ENCODE measurements around the gene TMEM178B. TPM values are rescaled to one million over a fixed set of nuclear protein-coding genes. Genes with fewer than 3 reads are reported as not detected.
A peak's percentile ranks its signal among the peaks of the same experiment; 100 is the strongest.
"Not testable (repeated sequence)": the region's sequence is repeated elsewhere in the genome, so short reads cannot be mapped to it uniquely, and the experiment has no call there.

TMEM178B gene
- 4.1 and 4.3 TPM in 2 replicates for total RNA-seq (2014; rRNA removed; shearing (Covaris generic))

GRCh38 chr7:141073641-141074161, at the start of gene TMEM178B:
Gene TMEM178B (plus strand): TSS chr7:141074064.
- DNase-seq (ENCODE audit: low read depth) = no peak

- no peak for DNase-seq (ENCODE audit: low read depth)
These were observed 49.2 kb upstream of the TMEM178B start for GRCh38 chr7:141024668-141025067.

- peak; percentile 9 for DNase-seq (ENCODE audit: low read depth)
These were observed 46.8 kb upstream of the TMEM178B start for GRCh38 chr7:141027043-141027442.

DNA sequence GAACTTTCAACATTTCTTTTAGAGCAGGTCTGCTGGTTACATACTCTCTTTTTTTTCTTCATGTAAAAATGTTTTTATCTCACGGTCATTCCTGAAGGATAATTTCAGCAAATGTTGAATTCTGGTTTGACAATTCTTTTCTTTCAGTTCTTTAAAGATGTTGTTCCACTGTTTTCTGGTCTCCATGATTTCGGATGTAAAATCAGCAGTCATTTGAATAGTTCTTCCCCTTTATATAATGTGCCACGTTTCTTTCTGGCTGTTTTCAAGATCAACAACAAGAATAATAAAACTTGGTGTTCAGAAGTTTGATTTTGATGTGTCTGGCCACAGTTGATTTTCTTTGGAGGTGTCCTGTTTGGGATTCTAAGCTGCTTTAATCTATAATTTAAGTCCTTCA, 45.1 kb upstream of the TMEM178B start:
- DNase-seq (ENCODE audit: low read depth) = no peak

GRCh38 chr7:141032539-141033323, 41.1 kb upstream of the TMEM178B start:
- not testable (repeated sequence) for DNase-seq (ENCODE audit: low read depth)

- DNase-seq (ENCODE audit: low read depth) = not testable (repeated sequence)
These were observed 35.8 kb upstream of the TMEM178B start for GRCh38 chr7:141038100-141038499.

GRCh38 chr7:141039376-141039775, 34.5 kb upstream of the TMEM178B start:
- peak; percentile 53 for DNase-seq (ENCODE audit: low read depth)

GRCh38 chr7:141042222-141043193, 31.4 kb upstream of the TMEM178B start:
- no peak for DNase-seq (ENCODE audit: low read depth)

- DNase-seq (ENCODE audit: low read depth) = no peak
These were observed 30.2 kb upstream of the TMEM178B start for GRCh38 chr7:141043616-141044015.

DNA sequence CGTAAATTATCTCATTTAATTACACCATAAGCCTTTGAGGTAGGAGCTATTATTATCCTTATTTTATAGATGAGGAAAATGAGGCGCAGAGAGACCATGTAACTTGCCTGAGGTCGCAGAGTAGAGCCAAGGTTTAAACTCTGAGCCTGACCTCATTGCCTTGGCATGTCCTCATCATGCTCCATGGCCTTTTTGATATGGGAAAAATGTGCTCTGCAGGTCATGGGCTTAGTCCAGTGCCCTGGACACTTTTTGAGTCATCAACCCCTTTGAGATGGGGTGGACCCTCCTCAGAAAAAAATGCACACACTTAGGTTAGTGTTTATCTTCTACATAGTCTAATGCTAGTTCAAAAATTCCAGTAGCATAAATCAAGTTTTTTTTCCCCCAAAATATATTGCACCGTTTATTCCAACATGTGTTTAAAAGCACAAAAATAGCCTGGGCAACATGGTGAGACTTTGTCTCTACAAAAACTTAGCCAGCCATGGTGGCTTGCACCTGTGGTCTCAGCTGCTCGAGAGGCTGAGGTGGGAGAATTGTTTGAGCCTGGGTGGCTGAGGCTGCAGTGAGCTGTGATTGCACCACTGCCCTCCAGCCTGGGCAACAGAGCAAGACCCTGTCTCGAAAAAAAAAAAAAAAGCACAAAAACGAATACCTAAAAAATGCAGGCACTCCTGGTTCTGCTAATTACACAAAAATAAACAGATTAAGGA, 28.6 kb upstream of the TMEM178B start:
- peak; percentile 83 for DNase-seq (ENCODE audit: low read depth)

DNA sequence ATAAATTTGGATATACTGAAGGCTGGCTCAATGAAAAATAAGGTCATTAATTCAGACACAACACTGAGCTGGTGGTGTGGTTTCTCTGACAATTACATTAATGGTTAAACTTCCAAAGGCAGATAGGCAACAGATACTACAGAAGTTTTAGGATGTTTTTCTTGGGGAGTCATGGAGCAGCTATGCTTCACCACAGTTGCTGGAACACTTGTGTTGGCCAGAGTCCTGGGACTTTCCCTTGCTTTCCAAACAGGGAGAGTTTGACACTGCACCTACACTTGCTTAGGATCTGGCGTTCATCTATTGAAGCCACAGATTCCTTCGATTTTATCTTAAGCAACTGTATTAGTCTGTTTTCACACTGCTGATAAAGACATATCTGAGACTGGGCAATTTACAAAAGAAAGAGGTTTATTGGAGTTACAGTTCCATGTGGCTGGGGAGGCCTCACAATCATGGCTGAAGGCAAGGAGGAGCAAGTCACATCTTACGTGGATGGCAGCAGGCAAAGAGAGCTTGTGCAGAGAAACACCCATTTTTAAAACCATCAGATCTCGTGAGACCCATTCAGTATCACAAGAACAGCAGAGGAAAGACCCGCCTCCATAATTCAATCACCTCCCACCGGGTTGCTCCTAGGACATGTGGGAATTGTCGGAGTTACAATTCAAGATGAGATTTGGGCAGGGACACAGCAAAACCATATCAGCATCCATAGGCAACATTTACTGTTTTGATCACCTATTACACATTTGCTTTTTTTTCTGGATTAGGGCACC, 27.8 kb upstream of the TMEM178B start:
- DNase-seq (ENCODE audit: low read depth) = peak; percentile 87

DNA sequence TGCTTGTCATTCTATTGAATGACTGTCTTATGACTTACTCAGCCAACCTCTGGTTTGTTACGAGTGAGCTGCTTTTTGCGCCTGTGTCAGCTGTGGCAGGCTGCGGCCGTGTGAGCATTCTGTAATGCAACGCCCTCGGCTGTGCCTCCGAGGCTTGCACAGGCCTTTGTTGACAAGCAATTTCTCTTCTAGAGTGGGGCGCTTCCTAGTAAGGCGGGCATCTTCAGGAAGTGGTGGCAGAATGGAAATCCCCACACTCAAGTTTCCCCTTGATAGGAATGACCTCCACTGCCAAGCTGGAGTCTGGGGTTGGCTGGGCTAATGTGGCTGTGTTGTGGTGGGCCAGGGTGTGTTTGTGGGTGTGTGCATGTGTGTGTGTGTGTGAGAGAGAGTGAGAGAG, 20.2 kb upstream of the TMEM178B start:
- peak; percentile 92 for DNase-seq (ENCODE audit: low read depth)

- no peak for DNase-seq (ENCODE audit: low read depth)
These were observed 18.7 kb upstream of the TMEM178B start for GRCh38 chr7:141055146-141055545.

GRCh38 chr7:141057788-141058187, 16.1 kb upstream of the TMEM178B start:
- no peak for DNase-seq (ENCODE audit: low read depth)

GRCh38 chr7:141067856-141068255, 6.0 kb upstream of the TMEM178B start:
- not testable (repeated sequence) for DNase-seq (ENCODE audit: low read depth)

DNA sequence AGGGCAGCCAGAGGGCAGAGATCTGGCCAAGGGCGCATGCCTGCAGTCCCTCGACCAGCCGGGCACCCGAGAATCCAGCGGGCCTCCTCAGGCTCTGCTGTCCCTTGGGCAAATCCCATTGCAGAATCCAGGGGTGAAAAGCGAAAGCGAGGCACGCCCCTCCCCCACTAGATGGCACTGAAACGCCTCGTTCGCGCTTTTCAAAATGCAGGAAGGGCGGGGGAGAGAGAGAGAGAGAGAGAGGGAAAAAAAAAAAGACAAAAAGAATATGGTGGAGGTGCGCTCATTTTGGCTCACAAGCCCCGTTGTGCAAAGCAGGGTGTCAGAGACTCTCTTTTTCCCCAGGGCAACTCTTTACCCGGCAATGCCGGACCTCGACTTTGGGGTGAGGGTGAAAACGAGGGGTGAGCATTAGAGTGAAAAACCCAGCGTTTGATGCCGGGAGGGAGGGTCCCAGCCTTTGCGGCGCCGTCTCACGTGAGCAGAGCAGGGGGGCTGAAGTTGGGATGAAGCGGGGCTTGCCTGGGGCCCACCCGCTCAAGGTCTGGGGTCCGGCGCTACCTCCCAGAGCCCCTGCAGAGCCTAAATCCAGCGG, 2.5 kb upstream of the TMEM178B start:
- DNase-seq (ENCODE audit: low read depth) = peak; percentile 81

GRCh38 chr7:141071855-141072547, 1.9 kb upstream of the TMEM178B start:
- peak; percentile 33 for DNase-seq (ENCODE audit: low read depth)

GRCh38 chr7:141072548-141073172, 1.2 kb upstream of the TMEM178B start:
- peak; percentile 93 for DNase-seq (ENCODE audit: low read depth)

- peak; percentile 73 for DNase-seq (ENCODE audit: low read depth)
These were observed 657 bp upstream of the TMEM178B start for GRCh38 chr7:141073173-141073640.

Data from RPMI7951 (cell line).